SKM-1 (cell line): ENCODE data around the gene LIPA.

Experiments used
- DNase-seq: peaks from one replicate; lab custom pipeline; 2025; ENCODE audit not compliant: unreplicated experiment; lab: John Stamatoyannopoulos, UW

Gene LIPA

GRCh38 chr10:89241486-89242344 lies 9.9 kb downstream of the LIPA start:
- DNase-seq = peak; percentile 16

- no peak for DNase-seq
Observed at GRCh38 chr10:89241026-89241425, 10.5 kb downstream of the LIPA start.

GRCh38 chr10:89240519-89240918 lies 11.1 kb downstream of the LIPA start:
- DNase-seq = no peak

GRCh38 chr10:89238956-89239644 lies 12.5 kb downstream of the LIPA start:
- DNase-seq = no peak

- no peak for DNase-seq
Observed at GRCh38 chr10:89237849-89238248, 13.7 kb downstream of the LIPA start.

- no peak for DNase-seq
Observed at GRCh38 chr10:89236226-89236797, 15.3 kb downstream of the LIPA start.

GRCh38 chr10:89235073-89235798 lies 16.3 kb downstream of the LIPA start:
- DNase-seq = no peak

- no peak for DNase-seq
Observed at GRCh38 chr10:89233033-89233432, 18.5 kb downstream of the LIPA start.

GRCh38 chr10:89228962-89229361 lies 22.6 kb downstream of the LIPA start:
- no peak for DNase-seq

- no peak for DNase-seq
Observed at GRCh38 chr10:89228146-89228545, 23.4 kb downstream of the LIPA start.

GRCh38 chr10:89226891-89227290 lies 24.7 kb downstream of the LIPA start:
- DNase-seq = no peak

GRCh38 chr10:89224739-89225443 lies 26.7 kb downstream of the LIPA start:
- DNase-seq = no peak

- no peak for DNase-seq
Observed at GRCh38 chr10:89221919-89222318, 29.7 kb downstream of the LIPA start.

- no peak for DNase-seq
Observed at GRCh38 chr10:89219513-89220218, 31.9 kb downstream of the LIPA start.

GRCh38 chr10:89217057-89217990 lies 34.3 kb downstream of the LIPA start:
- DNase-seq = peak; percentile 46

GRCh38 chr10:89216056-89216455 lies 35.5 kb downstream of the LIPA start:
- DNase-seq = no peak

GRCh38 chr10:89215511-89215910 lies 36.1 kb downstream of the LIPA start:
- DNase-seq = no peak

GRCh38 chr10:89214566-89215165 lies 36.9 kb downstream of the LIPA start:
- no peak for DNase-seq
